IMR-90 (cell line): ENCODE data around the gene EYS. TPM values are rescaled to one million over a fixed set of nuclear protein-coding genes. Genes with fewer than 3 reads are reported as not detected.

Experiments
- ATAC-seq: fragments of 200-7000 bp; cut with Tn5 transposase; 2 replicates; pipeline ENCODE4 v1.9.1; 2020; ENCODE audit warnings: low read depth, mild to moderate bottlenecking, moderate library complexity
- BruUV-seq: library from RNA; stranded (reverse); fragments of 400-500 nt; replicated peaks from 2 replicates; lab custom pipeline; 2021; lab: Mats Ljungman, UMichigan
- CTCF ChIA-PET: fragments of 300-600 bp; formaldehyde crosslinking; extraction: SDS; loops from one replicate; lab custom pipeline; 2021; ENCODE audit warnings: antibody characterized with exemption; lab: Yijun Ruan, JAX
- POLR2A ChIA-PET: fragments of 300-600 bp; sonication (Branson Sonifier 250); formaldehyde crosslinking; loops from one replicate; lab custom pipeline; 2022; ENCODE audit warnings: antibody characterized with exemption; ENCODE audit not compliant: unreplicated experiment; lab: Charles Lee
- DNase-seq: peaks from one replicate; pipeline ENCODE4 v3.0.0; 2013
- H2AFZ ChIP-seq: replicated peaks from 2 replicates; pipeline ENCODE3; 2013; ENCODE audit warnings: low read length, mild to moderate bottlenecking; ENCODE audit not compliant: poor library complexity
- H2AK5ac ChIP-seq: 2 replicates; pipeline ENCODE4 v1.6.1; 2013; ENCODE audit warnings: low read depth, low read length, inconsistent platforms
- H2AK9ac ChIP-seq: replicated peaks from 2 replicates; pipeline ENCODE3; 2013; ENCODE audit warnings: mild to moderate bottlenecking, low read depth, low read length, moderate library complexity; ENCODE audit not compliant: poor library complexity
- H2BK120ac ChIP-seq: 2 replicates; pipeline ENCODE4 v1.6.1; 2013; ENCODE audit warnings: low read depth, low read length, inconsistent platforms
- H2BK15ac ChIP-seq: 3 replicates; pipeline ENCODE4 v1.6.1; 2013; ENCODE audit warnings: low read depth, low read length, inconsistent platforms
- H2BK20ac ChIP-seq: 2 replicates; pipeline ENCODE4 v1.6.1; 2013; ENCODE audit warnings: low read depth, mild to moderate bottlenecking, inconsistent platforms, low read length, moderate library complexity
- H2BK5ac ChIP-seq: 2 replicates; pipeline ENCODE4 v1.6.1; 2013; ENCODE audit warnings: mild to moderate bottlenecking, low read depth, low read length, inconsistent platforms; ENCODE audit not compliant: poor library complexity, severe bottlenecking
- H3K14ac ChIP-seq: replicated peaks from 2 replicates; pipeline ENCODE4 v1.6.1; 2013; ENCODE audit warnings: low read depth, low read length, inconsistent platforms
- H3K18ac ChIP-seq: 2 replicates; pipeline ENCODE4 v1.6.1; 2013; ENCODE audit warnings: low read depth, low read length, control low read depth
- H3K23ac ChIP-seq: 2 replicates; pipeline ENCODE4 v1.6.1; 2013; ENCODE audit warnings: low read depth, low read length, inconsistent platforms
- H3K27ac ChIP-seq: 2 replicates; pipeline ENCODE4 v1.5.1; 2013; ENCODE audit warnings: mild to moderate bottlenecking, control low read depth, low read length; ENCODE audit not compliant: insufficient read depth
- H3K27me3 ChIP-seq: 2 replicates; pipeline ENCODE4 v1.6.1; 2013; ENCODE audit warnings: low read length; ENCODE audit not compliant: control insufficient read depth, insufficient read depth
- H3K36me3 ChIP-seq: 2 replicates; pipeline ENCODE4 v1.6.1; 2013; ENCODE audit warnings: low read length, mixed read lengths; ENCODE audit not compliant: control insufficient read depth, insufficient read depth
- H3K4ac ChIP-seq: 2 replicates; pipeline ENCODE4 v1.6.1; 2013; ENCODE audit warnings: low read depth, low read length, inconsistent platforms
- H3K4me1 ChIP-seq: 2 replicates; pipeline ENCODE4 v1.6.1; 2013; ENCODE audit warnings: low read length, mixed read lengths; ENCODE audit not compliant: control insufficient read depth, insufficient read depth
- H3K4me2 ChIP-seq: 2 replicates; pipeline ENCODE4 v1.6.1; 2013; ENCODE audit warnings: low read depth, mild to moderate bottlenecking, control low read depth, low read length, moderate library complexity
- H3K4me3 ChIP-seq: 2 replicates; pipeline ENCODE4 v1.5.1; 2013; ENCODE audit warnings: low read depth, mild to moderate bottlenecking, control low read depth, low read length, moderate library complexity; ENCODE audit not compliant: insufficient read depth
- H3K56ac ChIP-seq: 2 replicates; pipeline ENCODE4 v1.6.1; 2013; ENCODE audit warnings: low read length, inconsistent platforms; ENCODE audit not compliant: insufficient read depth; ENCODE audit errors: extremely low read depth
- H3K79me1 ChIP-seq, 2 experiments: 2 replicates each; pipeline ENCODE4 v1.6.1; 2013; ENCODE audit warnings: low read length in 2 of 2, inconsistent platforms in 1 of 2, low read depth in 1 of 2
- H3K9ac ChIP-seq: 2 replicates; pipeline ENCODE4 v1.6.1; 2013; ENCODE audit warnings: low read depth, low read length, control low read depth
- H3K9me1 ChIP-seq: 2 replicates; pipeline ENCODE4 v1.6.1; 2013; ENCODE audit warnings: low read length, inconsistent platforms; ENCODE audit not compliant: insufficient read depth
- H3K9me3 ChIP-seq: 2 replicates; pipeline ENCODE4 v1.6.1; 2013; ENCODE audit warnings: low read length; ENCODE audit not compliant: control insufficient read depth, insufficient read depth
- H4K20me1 ChIP-seq: 2 replicates; pipeline ENCODE4 v1.6.1; 2013; ENCODE audit warnings: low read length, inconsistent platforms; ENCODE audit not compliant: insufficient read depth
- H4K5ac ChIP-seq: 2 replicates; pipeline ENCODE4 v1.6.1; 2013; ENCODE audit warnings: mild to moderate bottlenecking, low read depth, low read length, control low read depth
- H4K8ac ChIP-seq, 2 experiments: 2 replicates each; pipeline ENCODE4 v1.6.1; 2013; ENCODE audit warnings: low read depth in 2 of 2, low read length in 2 of 2, control low read depth in 1 of 2, inconsistent platforms in 1 of 2
- H4K91ac ChIP-seq: 2 replicates; pipeline ENCODE4 v1.6.1; 2013; ENCODE audit warnings: low read depth, low read length, inconsistent platforms; ENCODE audit not compliant: insufficient read depth
- BHLHE40 ChIP-seq: fragments of 150-350 bp; IDR thresholded peaks from 2 replicates; pipeline ENCODE4 v1.6.1; 2016; ENCODE audit warnings: mild to moderate bottlenecking, low read depth, low read length
- CEBPB ChIP-seq: IDR thresholded peaks from 2 replicates; pipeline ENCODE4 v1.6.1; 2012; ENCODE audit warnings: low read depth, low read length, improper control_type of control experiment
- FOS ChIP-seq: fragments of 150-350 bp; IDR thresholded peaks from 2 replicates; pipeline ENCODE4 v1.6.1; 2016; ENCODE audit warnings: low read depth, low read length
- MAFK ChIP-seq: IDR thresholded peaks from 2 replicates; pipeline ENCODE4 v1.6.1; 2012; ENCODE audit warnings: low read depth, low read length, improper control_type of control experiment
- MAZ ChIP-seq: IDR thresholded peaks from 2 replicates; pipeline ENCODE4 v1.6.1; 2012; ENCODE audit warnings: low read depth, mild to moderate bottlenecking, low read length, improper control_type of control experiment, moderate library complexity, borderline replicate concordance
- MXI1 ChIP-seq: IDR thresholded peaks from 2 replicates; pipeline ENCODE4 v1.6.1; 2012; ENCODE audit warnings: low read depth, mild to moderate bottlenecking, low read length, moderate library complexity, borderline replicate concordance
- NFE2L2 ChIP-seq: fragments of 150-350 bp; IDR thresholded peaks from 2 replicates; pipeline ENCODE4 v1.6.1; 2016; ENCODE audit warnings: low read depth, mild to moderate bottlenecking, low read length
- POLR2A ChIP-seq: IDR thresholded peaks from 2 replicates; pipeline ENCODE4 v1.6.1; 2012; ENCODE audit warnings: mild to moderate bottlenecking, low read depth, low read length
- RAD21 ChIP-seq: IDR thresholded peaks from 2 replicates; pipeline ENCODE4 v1.6.1; 2012; ENCODE audit warnings: low read length, improper control_type of control experiment
- RCOR1 ChIP-seq: IDR thresholded peaks from 2 replicates; pipeline ENCODE4 v1.6.1; 2012; ENCODE audit warnings: mild to moderate bottlenecking, low read length, improper control_type of control experiment; ENCODE audit not compliant: insufficient replicate concordance
- RFX5 ChIP-seq: IDR thresholded peaks from 2 replicates; pipeline ENCODE4 v1.8.0; 2012; ENCODE audit warnings: low read depth, mild to moderate bottlenecking, low read length, moderate library complexity
- SMC3 ChIP-seq: fragments of 150-350 bp; IDR thresholded peaks from 2 replicates; pipeline ENCODE4 v1.6.1; 2016; ENCODE audit warnings: low read depth, mild to moderate bottlenecking, antibody characterized with exemption, low read length, moderate library complexity
- WGBS, 2 experiments: methylation state at CpG; one replicate each; pipeline versions ENCODE4 v1.1.5 to v1.1.7; 2013; ENCODE audit warnings: missing lambda C conversion rate in 2 of 2; ENCODE audit not compliant: insufficient read length in 1 of 2; ENCODE audit errors: extremely low coverage in 2 of 2; 5-methylcytosine and 5-hydroxymethylcytosine counted together
- dilution Hi-C: fragments of 300-500 bp; cut with HindIII; formaldehyde crosslinking; loops from one replicate; pipeline ENCODE4 v1.14.3; 2018; ENCODE audit warnings: low sequenced_read_pairs; ENCODE audit not compliant: unreplicated experiment
- in situ Hi-C: fragments of 300-500 bp; cut with MboI; formaldehyde crosslinking; loops from 3 replicates; pipeline ENCODE4 v1.14.3; 2019; ENCODE audit warnings: low sequenced_read_pairs, inconsistent platforms, mixed read lengths
- intact Hi-C: fragments of 100-400 bp; cut with micrococcal nuclease; formaldehyde crosslinking; loops from 2 replicates; pipeline ENCODE4 v1.10.0; 2022
- polyA plus RNA-seq, 3 experiments: library from polyadenylated mRNA; depleted of rRNA; stranded (reverse); fragments of >200 nt; gene quantifications; 2 replicates each; pipeline ENCODE4 v1.2.3, GENCODE V29; 2012; ENCODE audit warnings: low replicate concordance in 1 of 3
- total RNA-seq: library from RNA; depleted of rRNA; stranded (reverse); fragments of >200 nt; gene quantifications from 2 replicates; pipeline ENCODE4 v1.2.3, GENCODE V29; 2012
- TF ChIP-seq, protein P1 (sequence below): fragments of 150-350 bp; IDR thresholded peaks from 2 replicates; pipeline ENCODE4 v1.6.1; 2016; ENCODE audit warnings: low read depth, mild to moderate bottlenecking, low read length, moderate library complexity, borderline replicate concordance
- TF ChIP-seq, protein P2 (sequence below): conservative IDR thresholded peaks from 2 replicates; pipeline ENCODE4 v1.5.1; 2012; ENCODE audit warnings: mild to moderate bottlenecking, low read depth, low read length, improper control_type of control experiment

The EYS gene
- total and polyA plus RNA-seq, 2 of the 4 experiments (the other 2 are of a cell fraction), result under 0.01 TPM; not detected in 1

DNA sequence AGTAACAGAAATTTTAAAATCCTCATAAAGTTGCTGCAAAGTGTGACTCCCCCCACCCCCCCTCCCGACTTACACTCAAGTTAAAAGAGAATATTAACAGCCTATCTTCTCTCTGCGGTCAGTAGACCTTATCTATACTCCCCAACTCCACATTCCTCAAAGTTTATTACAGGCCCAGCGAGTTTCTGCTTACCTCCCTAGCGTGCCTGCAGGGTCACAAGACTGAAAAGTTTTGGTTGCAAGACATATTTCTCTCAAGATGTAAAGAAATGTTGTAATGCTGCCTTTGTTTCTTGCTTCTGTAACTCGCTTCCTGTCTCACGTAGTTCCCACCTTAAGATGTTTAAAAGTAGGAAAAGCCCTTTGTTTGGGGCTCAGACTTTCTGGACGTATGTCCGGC, 1371.8 kb downstream of the EYS start:
- Histone ChIP-seq H2AFZ (no peak overlapping the region), H4K8ac (no peak overlapping the region), H3K4me1 (no peaks in the 10 kb centered on the region), H3K14ac (no peak overlapping the region), H3K4me2 (no peak overlapping the region), H4K5ac (no peak overlapping the region), H3K56ac (no peak overlapping the region), H3K4me3 (no peak overlapping the region), H2BK120ac (no peak overlapping the region), H3K79me1 (no peaks in the 10 kb centered on the region), H2BK20ac (no peak overlapping the region), H4K91ac (no peak overlapping the region), H3K9ac (no peak overlapping the region), H4K20me1 (no peaks in the 10 kb centered on the region), H2AK9ac (no peak overlapping the region), H3K9me1 (no peaks in the 10 kb centered on the region), H3K36me3 (no peaks in the 10 kb centered on the region), H3K23ac (no peak overlapping the region), H2AK5ac (no peak overlapping the region), H2BK15ac (no peak overlapping the region), H3K9me3 (no peaks in the 10 kb centered on the region), H2BK5ac (no peak overlapping the region), H3K18ac (no peak overlapping the region), H3K27ac (no peak overlapping the region), H3K4ac (no peak overlapping the region), H3K27me3 (no peaks in the 10 kb centered on the region)
- ATAC-seq, result no peak
- intact Hi-C loops, result loop anchor here (10.0 kb wide), 1 partner anchor 520 kb away; no protein-coding TSS in a partner anchor
- dilution Hi-C loops, result no loop called here
- in situ Hi-C loops, result loop anchor here (10.0 kb wide), 1 partner anchor 410 kb away; no protein-coding TSS in a partner anchor
- DNase-seq, result no peak
- no TSS peak for BruUV-seq
- TF ChIP-seq MXI1 (no peak), MAZ (no peak), FOS (no peak), POLR2A (no peak), RFX5 (no peak), RCOR1 (no peak), BHLHE40 (no peak), MAFK (no peak), SMC3 (no peak), CEBPB (no peak), RAD21 (no peak), NFE2L2 (no peak)
- TF ChIP-seq, protein P1, sequence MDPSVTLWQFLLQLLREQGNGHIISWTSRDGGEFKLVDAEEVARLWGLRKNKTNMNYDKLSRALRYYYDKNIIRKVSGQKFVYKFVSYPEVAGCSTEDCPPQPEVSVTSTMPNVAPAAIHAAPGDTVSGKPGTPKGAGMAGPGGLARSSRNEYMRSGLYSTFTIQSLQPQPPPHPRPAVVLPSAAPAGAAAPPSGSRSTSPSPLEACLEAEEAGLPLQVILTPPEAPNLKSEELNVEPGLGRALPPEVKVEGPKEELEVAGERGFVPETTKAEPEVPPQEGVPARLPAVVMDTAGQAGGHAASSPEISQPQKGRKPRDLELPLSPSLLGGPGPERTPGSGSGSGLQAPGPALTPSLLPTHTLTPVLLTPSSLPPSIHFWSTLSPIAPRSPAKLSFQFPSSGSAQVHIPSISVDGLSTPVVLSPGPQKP, result no peak
- TF ChIP-seq, protein P2, sequence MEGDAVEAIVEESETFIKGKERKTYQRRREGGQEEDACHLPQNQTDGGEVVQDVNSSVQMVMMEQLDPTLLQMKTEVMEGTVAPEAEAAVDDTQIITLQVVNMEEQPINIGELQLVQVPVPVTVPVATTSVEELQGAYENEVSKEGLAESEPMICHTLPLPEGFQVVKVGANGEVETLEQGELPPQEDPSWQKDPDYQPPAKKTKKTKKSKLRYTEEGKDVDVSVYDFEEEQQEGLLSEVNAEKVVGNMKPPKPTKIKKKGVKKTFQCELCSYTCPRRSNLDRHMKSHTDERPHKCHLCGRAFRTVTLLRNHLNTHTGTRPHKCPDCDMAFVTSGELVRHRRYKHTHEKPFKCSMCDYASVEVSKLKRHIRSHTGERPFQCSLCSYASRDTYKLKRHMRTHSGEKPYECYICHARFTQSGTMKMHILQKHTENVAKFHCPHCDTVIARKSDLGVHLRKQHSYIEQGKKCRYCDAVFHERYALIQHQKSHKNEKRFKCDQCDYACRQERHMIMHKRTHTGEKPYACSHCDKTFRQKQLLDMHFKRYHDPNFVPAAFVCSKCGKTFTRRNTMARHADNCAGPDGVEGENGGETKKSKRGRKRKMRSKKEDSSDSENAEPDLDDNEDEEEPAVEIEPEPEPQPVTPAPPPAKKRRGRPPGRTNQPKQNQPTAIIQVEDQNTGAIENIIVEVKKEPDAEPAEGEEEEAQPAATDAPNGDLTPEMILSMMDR, result no peak
- no CpG with 5 or more reads among the region's 8 CpGs for WGBS, 2 experiments
- POLR2A ChIA-PET, result no interaction called here
- CTCF ChIA-PET, result no interaction called here
